T-cell (primary cell): ENCODE results near the gene COL4A3. TPM values are rescaled to one million over a fixed set of nuclear protein-coding genes. Genes with fewer than 3 reads are reported as not detected.

Experiments used
- ATAC-seq, 4 experiments: fragments of 200-7000 bp in 3 of 4; fragments of 150-1000 bp in 1 of 4; cut with Tn5 transposase; replicated peaks in 1 of 4; 1 replicate in 3 of 4; 2 replicates in 1 of 4; pipeline ENCODE4 v1.10.0; 2021; ENCODE audit warnings: moderate library complexity in 3 of 4, mild to moderate bottlenecking in 2 of 4, moderate number of reproducible peaks in 1 of 4
- CTCF ChIA-PET, 2 donors: fragments of 300-600 bp; sonication (Branson Sonifier 250); formaldehyde crosslinking; loops; one replicate each; lab custom pipeline; 2022; ENCODE audit warnings: antibody characterized with exemption in 2 of 2; lab: Charles Lee
- POLR2A ChIA-PET, 2 donors: fragments of 300-600 bp; sonication (Branson Sonifier 250); formaldehyde crosslinking; loops; one replicate each; lab custom pipeline; 2022; ENCODE audit warnings: antibody characterized with exemption in 2 of 2; lab: Charles Lee
- DNase-seq, 35 experiments: peaks; one replicate each; pipeline versions ENCODE4 v3.0.0 to v3.0.0-alpha.2; 2013 to 2023
- H3K27ac ChIP-seq: one replicate; pipeline ENCODE4 v1.5.1; 2013; ENCODE audit warnings: low read length
- H3K27me3 ChIP-seq, 2 experiments: replicated peaks in 1 of 2; 1 replicate in 1 of 2; 2 replicates in 1 of 2; pipeline versions ENCODE4 v1.6.1 to v1.7.0; 2013; ENCODE audit warnings: low read length in 1 of 2, mixed read lengths in 1 of 2; ENCODE audit not compliant: control insufficient read depth in 2 of 2, insufficient read depth in 2 of 2; ENCODE audit errors: extremely low read depth in 1 of 2
- H3K36me3 ChIP-seq, 2 donors: 1 replicate in 1 of 2; 2 replicates in 1 of 2; pipeline versions ENCODE4 v1.6.1 to v1.7.0; 2013; ENCODE audit warnings: low read length in 1 of 2; ENCODE audit not compliant: control insufficient read depth in 2 of 2, insufficient read depth in 1 of 2; ENCODE audit errors: extremely low read depth in 1 of 2
- H3K4me1 ChIP-seq, 2 experiments: 1 replicate in 1 of 2; 2 replicates in 1 of 2; pipeline versions ENCODE4 v1.6.1 to v1.7.0; 2013; ENCODE audit warnings: low read length in 2 of 2, mixed read lengths in 1 of 2; ENCODE audit not compliant: insufficient read depth in 2 of 2, control insufficient read depth in 1 of 2; ENCODE audit errors: extremely low read depth in 1 of 2
- H3K4me3 ChIP-seq, 2 donors: 1 replicate in 1 of 2; 2 replicates in 1 of 2; pipeline versions ENCODE4 v1.5.1 to v1.7.0; 2013; ENCODE audit warnings: mild to moderate bottlenecking in 2 of 2, low read length in 1 of 2, moderate library complexity in 1 of 2; ENCODE audit not compliant: control insufficient read depth in 1 of 2; ENCODE audit errors: extremely low read depth in 1 of 2
- H3K9me3 ChIP-seq: 2 replicates; pipeline ENCODE4 v1.7.0; 2013
- H3K27ac Mint-ChIP-seq, 2 donors: one replicate each; pipeline ENCODE4 v1.8.0; 2020 to 2021; ENCODE audit warnings: mild to moderate bottlenecking in 2 of 2, mixed read lengths in 2 of 2
- H3K27me3 Mint-ChIP-seq, 2 donors: one replicate each; pipeline ENCODE4 v1.8.0; 2021 to 2022; ENCODE audit warnings: mixed read lengths in 2 of 2
- H3K36me3 Mint-ChIP-seq: one replicate; pipeline ENCODE4 v1.8.0; 2021; ENCODE audit warnings: mixed read lengths
- H3K4me1 Mint-ChIP-seq, 3 donors: one replicate each; pipeline ENCODE4 v1.8.0; 2020 to 2022; ENCODE audit warnings: mixed read lengths in 3 of 3, mild to moderate bottlenecking in 1 of 3
- H3K4me3 Mint-ChIP-seq, 3 donors: one replicate each; pipeline ENCODE4 v1.8.0; 2020 to 2022; ENCODE audit warnings: mild to moderate bottlenecking in 3 of 3, mixed read lengths in 3 of 3, moderate library complexity in 3 of 3
- H3K9me3 Mint-ChIP-seq, 3 donors: one replicate each; pipeline ENCODE4 v1.8.0; 2020 to 2022; ENCODE audit warnings: mixed read lengths in 3 of 3
- WGBS: methylation state at CpG from one replicate; pipeline ENCODE4 v1.1.5; 2013; ENCODE audit warnings: missing lambda C conversion rate; ENCODE audit not compliant: insufficient coverage; 5-methylcytosine and 5-hydroxymethylcytosine counted together
- total RNA-seq, 35 experiments: library from RNA in 6 of 35; stranded (reverse) in 6 of 35; fragments of 120-200 nt in 1 of 35; gene quantifications; one replicate each; pipeline versions ENCODE4 v1.2.1 to v1.2.4 and lab custom pipeline; 2013 to 2026

COL4A3 gene
- total RNA-seq (under 1 TPM; 0.35 to 0.65 (median 0.56) TPM), total RNA-seq (lab: John Stamatoyannopoulos, UW) (0 to 0.64 (median 0.23) reads per million in 29 experiments)
- total RNA-seq (2013): 0.50 TPM

GRCh38 chr2:227163998-227164762, at the start of gene COL4A3, which contains the start of gene COL4A4:
Gene COL4A3 (plus strand): TSS chr2:227164624. CDS start chr2:227164727, 103 bp downstream.
Gene COL4A4 (minus strand): TSS chr2:227164205. CDS start chr2:227147483, 16,722 bp downstream.
- no peak within 1 kb of the TSS for H3K27ac Mint-ChIP-seq
- Histone ChIP-seq H3K4me1 (peaks cover 0 to 11% of the 10 kb centered on the region in 2 experiments), H3K27ac (no peak within 1 kb of the TSS), H3K27me3 (peaks cover 17 to 22% of the 10 kb centered on the region in 2 experiments), H3K36me3 (no peaks in the 10 kb centered on the region), H3K9me3 (no peaks in the 10 kb centered on the region), H3K4me3 (peak within 1 kb of the TSS in 1 of 2 donors; percentile 51)
- H3K4me1 Mint-ChIP-seq: peaks cover 5 to 15% (median 12%) of the 10 kb centered on the region in 3 donors
- H3K9me3 Mint-ChIP-seq: no peaks in the 10 kb centered on the region
- no peak for DNase-seq
- POLR2A ChIA-PET: no interaction called here
- CTCF ChIA-PET: no interaction called here
- peaks cover 59 to 61% of the 10 kb centered on the region in 2 donors for H3K27me3 Mint-ChIP-seq
- peak within 1 kb of the TSS; percentile 56 to 73 (median 59) for H3K4me3 Mint-ChIP-seq
- H3K36me3 Mint-ChIP-seq: no peaks in the 10 kb centered on the region
- ATAC-seq: peak; percentile 24 to 55 (median 33)
- WGBS: under 1% methylated on average over 54 of the region's 77 CpGs

- no peak for DNase-seq
- no peaks in the 10 kb centered on the region for H3K9me3 ChIP-seq
Measured at GRCh38 chr2:227115761-227116160, 48.7 kb upstream of the COL4A3 start.

GRCh38 chr2:227117027-227117426, 47.4 kb upstream of the COL4A3 start:
- H3K27me3 Mint-ChIP-seq: peaks cover 5 to 20% of the 10 kb centered on the region in 2 donors
- ChIA-PET CTCF (no interaction called here), POLR2A (no interaction called here)
- no peak overlapping the region for H3K27ac ChIP-seq
- H3K9me3 Mint-ChIP-seq: no peaks in the 10 kb centered on the region
- no peak for DNase-seq
- no peak overlapping the region for H3K4me3 ChIP-seq
- no peaks in the 10 kb centered on the region for H3K36me3 ChIP-seq
- H3K27me3 ChIP-seq: peaks cover 0 to 2% of the 10 kb centered on the region in 2 experiments
- H3K27ac Mint-ChIP-seq: no peak overlapping the region
- ATAC-seq: no peak
- H3K9me3 ChIP-seq: no peaks in the 10 kb centered on the region
- 67% methylated on average over 1 of the region's 1 CpG for whole genome bisulfite sequencing
- H3K4me3 Mint-ChIP-seq: no peak overlapping the region
- H3K36me3 Mint-ChIP-seq: no peaks in the 10 kb centered on the region
- H3K4me1 Mint-ChIP-seq: no peaks in the 10 kb centered on the region
- H3K4me1 ChIP-seq: no peaks in the 10 kb centered on the region

More at GRCh38 chr2:227115761-227116160, 48.7 kb upstream of the COL4A3 start:
- H3K4me3 ChIP-seq: no peak overlapping the region
- no peaks in the 10 kb centered on the region for H3K36me3 ChIP-seq
- no peak for ATAC-seq
- no peaks in the 10 kb centered on the region for H3K36me3 Mint-ChIP-seq
- H3K27me3 Mint-ChIP-seq: peaks cover 5 to 20% of the 10 kb centered on the region in 2 donors
- H3K27ac Mint-ChIP-seq: no peak overlapping the region
- POLR2A ChIA-PET: interaction anchor here in 1 of 2 donors (0.6 kb wide), 1 partner anchor 890 kb away, joined by 3 read pairs; no protein-coding TSS in a partner anchor
- CTCF ChIA-PET: no interaction called here
- H3K27ac ChIP-seq: no peak overlapping the region
- no peaks in the 10 kb centered on the region for H3K4me1 ChIP-seq
- 46% methylated on average over 3 of the region's 5 CpGs for WGBS
- no peaks in the 10 kb centered on the region for H3K4me1 Mint-ChIP-seq
- H3K9me3 Mint-ChIP-seq: no peaks in the 10 kb centered on the region
- H3K27me3 ChIP-seq: peaks cover 0 to 2% of the 10 kb centered on the region in 2 experiments
- no peak overlapping the region for H3K4me3 Mint-ChIP-seq

- WGBS: no CpG with 5 or more reads among the region's 3 CpGs
Measured at GRCh38 chr2:227117852-227118251, 46.6 kb upstream of the COL4A3 start.

GRCh38 chr2:227118353-227118752, 46.1 kb upstream of the COL4A3 start:
- Mint-ChIP-seq H3K4me3 (no peak overlapping the region), H3K4me1 (no peaks in the 10 kb centered on the region), H3K27me3 (peaks cover 9 to 19% of the 10 kb centered on the region in 2 donors), H3K9me3 (no peaks in the 10 kb centered on the region), H3K36me3 (no peaks in the 10 kb centered on the region), H3K27ac (no peak overlapping the region)
- no peak for ATAC-seq
- no peaks in the 10 kb centered on the region for H3K4me1 ChIP-seq
- H3K27me3 ChIP-seq: peaks cover 0 to 5% of the 10 kb centered on the region in 2 experiments
- no peaks in the 10 kb centered on the region for H3K36me3 ChIP-seq
- H3K9me3 ChIP-seq: no peaks in the 10 kb centered on the region
- H3K4me3 ChIP-seq: no peak overlapping the region
- CTCF ChIA-PET: no interaction called here
- no peak overlapping the region for H3K27ac ChIP-seq
- no peak for DNase-seq
- POLR2A ChIA-PET: no interaction called here

More at GRCh38 chr2:227117852-227118251, 46.6 kb upstream of the COL4A3 start:
- no peak overlapping the region for H3K4me3 ChIP-seq
- H3K9me3 Mint-ChIP-seq: no peaks in the 10 kb centered on the region
- H3K27me3 ChIP-seq: peaks cover 0 to 2% of the 10 kb centered on the region in 2 experiments
- H3K9me3 ChIP-seq: no peaks in the 10 kb centered on the region
- H3K4me1 ChIP-seq: no peaks in the 10 kb centered on the region
- ATAC-seq: no peak
- ChIA-PET POLR2A (no interaction called here), CTCF (no interaction called here)
- no peak overlapping the region for H3K4me3 Mint-ChIP-seq
- H3K36me3 ChIP-seq: no peaks in the 10 kb centered on the region
- DNase-seq: no peak
- no peak overlapping the region for H3K27ac Mint-ChIP-seq
- peaks cover 5 to 15% of the 10 kb centered on the region in 2 donors for H3K27me3 Mint-ChIP-seq
- no peaks in the 10 kb centered on the region for H3K36me3 Mint-ChIP-seq
- H3K4me1 Mint-ChIP-seq: no peaks in the 10 kb centered on the region
- no peak overlapping the region for H3K27ac ChIP-seq

GRCh38 chr2:227123697-227124096, 40.7 kb upstream of the COL4A3 start:
- ATAC-seq (no peak), DNase-seq (no peak)
- Histone ChIP-seq H3K36me3 (no peaks in the 10 kb centered on the region), H3K9me3 (no peaks in the 10 kb centered on the region), H3K4me1 (no peaks in the 10 kb centered on the region), H3K4me3 (no peak overlapping the region), H3K27ac (no peak overlapping the region), H3K27me3 (peaks cover 0 to 14% of the 10 kb centered on the region in 2 experiments)
- H3K4me1 Mint-ChIP-seq: no peaks in the 10 kb centered on the region
- H3K36me3 Mint-ChIP-seq: no peaks in the 10 kb centered on the region
- H3K9me3 Mint-ChIP-seq: no peaks in the 10 kb centered on the region
- POLR2A ChIA-PET: no interaction called here
- CTCF ChIA-PET: no interaction called here
- peaks cover 14 to 15% of the 10 kb centered on the region in 2 donors for H3K27me3 Mint-ChIP-seq
- WGBS: 100% methylated on average over 1 of the region's 4 CpGs
- H3K27ac Mint-ChIP-seq: no peak overlapping the region
- no peak overlapping the region for H3K4me3 Mint-ChIP-seq
